Kidney (tissue), 14 donors: ENCODE measurements around the gene ADORA2A. TPM values are rescaled to one million over a fixed set of nuclear protein-coding genes. Genes with fewer than 3 reads are reported as not detected.

Experiments
- DNase-seq, 5 donors: peaks; one replicate each; pipeline ENCODE4 v3.0.0-alpha.2; 2013 to 2020
- FAIRE-seq: peaks from 2 replicates; lab custom pipeline; 2012; peaks lifted over from hg19 to GRCh38; lab: Jason Lieb, UNC
- H3K27ac ChIP-seq, 2 donors: one replicate each; pipeline ENCODE4 v1.7.0; 2013; ENCODE audit warnings: low read depth in 2 of 2, low read length in 2 of 2, inconsistent platforms in 1 of 2
- H3K27me3 ChIP-seq: one replicate; pipeline ENCODE4 v1.7.1; 2013; ENCODE audit warnings: low read length, inconsistent platforms; ENCODE audit not compliant: control insufficient read depth, insufficient read depth
- H3K36me3 ChIP-seq, 3 donors: one replicate each; pipeline versions ENCODE4 v1.7.0 to v1.7.1; 2013; ENCODE audit warnings: low read length in 3 of 3, control low read depth in 1 of 3, inconsistent platforms in 1 of 3; ENCODE audit not compliant: insufficient read depth in 3 of 3, control insufficient read depth in 2 of 3
- H3K4me1 ChIP-seq, 3 donors: one replicate each; pipeline versions ENCODE4 v1.7.0 to v1.7.1; 2013; ENCODE audit warnings: low read length in 3 of 3, inconsistent platforms in 1 of 3, low read depth in 1 of 3; ENCODE audit not compliant: control insufficient read depth in 2 of 3, insufficient read depth in 2 of 3
- H3K4me3 ChIP-seq, 3 donors: one replicate each; pipeline versions ENCODE4 v1.7.0 to v1.8.1; 2013; ENCODE audit warnings: low read length in 3 of 3, control low read depth in 1 of 3, inconsistent platforms in 1 of 3
- H3K9ac ChIP-seq, 3 donors: one replicate each; pipeline versions ENCODE4 v1.7.0 to v1.7.1; 2013; ENCODE audit warnings: low read length in 3 of 3, control low read depth in 1 of 3, inconsistent platforms in 1 of 3
- H3K9me3 ChIP-seq, 3 donors: one replicate each; pipeline versions ENCODE4 v1.7.0 to v1.7.1; 2013; ENCODE audit warnings: low read length in 3 of 3, control low read depth in 1 of 3, inconsistent platforms in 1 of 3; ENCODE audit not compliant: control insufficient read depth in 2 of 3, insufficient read depth in 1 of 3
- intact Hi-C: fragments of 100-400 bp; cut with DNase I; formaldehyde crosslinking; loops from one replicate; pipeline ENCODE4 v1.11.1; 2022
- polyA plus RNA-seq: library from polyadenylated mRNA; stranded (reverse); fragments of 350-450 nt; fragmentation: Illumina TruSeq; extraction: RNeasy Lipid Tissue Mini Kit (QIAGEN cat#74804); gene quantifications from one replicate; pipeline ENCODE4 v1.2.3, GENCODE V29; 2014; ENCODE audit warnings: low read depth, low replicate concordance; ENCODE audit not compliant: insufficient read depth
- total RNA-seq: library from RNA; stranded (reverse); fragmentation: NEBNext Ultra II Directional; extraction: Animal tissue kit (Norgen Biotek cat#: 25700); gene quantifications from one replicate; pipeline ENCODE4 v1.2.1, GENCODE V29; 2021
- TF ChIP-seq, protein P1 (sequence below): IDR thresholded peaks from 3 replicates; pipeline ENCODE4 v1.5.1; 2012; ENCODE audit warnings: mild to moderate bottlenecking, moderate library complexity, borderline replicate concordance; ENCODE audit not compliant: insufficient read depth; ENCODE audit errors: extremely low read depth
- donor health status: control.
- donor health status: control.
- donor health status: control.
- donor health status: control.
- donor health status: control.
- donor health status: DM: yes; HTN: yes; CAD: no.
- donor health status: Normal renal cell carcinoma (clear cell type).

ADORA2A gene
- total and polyA plus RNA-seq, 2 donors from 2014 or later = 6.1 to 6.9 TPM

DNA sequence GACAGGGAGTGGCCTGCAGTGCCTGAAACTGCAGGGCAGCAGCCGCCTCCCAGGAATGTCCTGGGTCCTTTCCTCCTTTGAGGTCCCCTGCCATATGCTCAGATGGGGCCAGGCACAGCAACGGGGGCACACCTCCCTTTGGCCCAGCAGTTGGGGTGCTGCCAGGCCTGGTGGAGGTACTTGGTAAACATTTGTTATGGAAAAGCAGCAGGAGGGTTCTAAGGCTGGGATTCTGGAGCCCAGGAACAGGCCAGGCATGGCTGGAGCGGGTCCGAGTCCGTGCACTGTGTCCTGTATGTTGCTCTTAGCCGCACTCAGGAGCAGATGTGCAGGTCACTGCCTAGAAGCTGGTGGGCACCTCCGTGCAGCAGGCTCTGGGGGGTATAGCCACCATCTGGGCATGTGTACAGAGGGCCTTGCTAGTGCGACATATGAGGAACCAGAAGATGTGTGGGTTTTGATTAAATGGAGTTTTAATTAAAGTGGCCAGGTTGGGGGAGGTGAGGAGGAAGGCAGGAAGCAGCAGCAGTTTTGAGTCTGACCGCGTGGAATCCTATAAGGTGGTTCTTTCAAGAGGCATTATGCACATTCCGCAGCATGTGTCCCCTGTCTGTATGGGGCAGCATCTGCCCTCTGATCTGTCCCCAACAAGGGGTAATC, 1.5 kb downstream of the ADORA2A start:
- Histone ChIP-seq H3K27ac (no peak overlapping the region), H3K9ac (no peak overlapping the region), H3K9me3 (no peaks in the 10 kb centered on the region), H3K36me3 (no peaks in the 10 kb centered on the region), H3K27me3 (peaks cover 3% of the 10 kb centered on the region), H3K4me3 (no peak overlapping the region), H3K4me1 (peaks cover 0 to 35% (median 21%) of the 10 kb centered on the region in 3 donors)
- FAIRE-seq = no peak
- DNase-seq = peak in 1 of 5 donors; percentile 68
- TF ChIP-seq, protein P1, sequence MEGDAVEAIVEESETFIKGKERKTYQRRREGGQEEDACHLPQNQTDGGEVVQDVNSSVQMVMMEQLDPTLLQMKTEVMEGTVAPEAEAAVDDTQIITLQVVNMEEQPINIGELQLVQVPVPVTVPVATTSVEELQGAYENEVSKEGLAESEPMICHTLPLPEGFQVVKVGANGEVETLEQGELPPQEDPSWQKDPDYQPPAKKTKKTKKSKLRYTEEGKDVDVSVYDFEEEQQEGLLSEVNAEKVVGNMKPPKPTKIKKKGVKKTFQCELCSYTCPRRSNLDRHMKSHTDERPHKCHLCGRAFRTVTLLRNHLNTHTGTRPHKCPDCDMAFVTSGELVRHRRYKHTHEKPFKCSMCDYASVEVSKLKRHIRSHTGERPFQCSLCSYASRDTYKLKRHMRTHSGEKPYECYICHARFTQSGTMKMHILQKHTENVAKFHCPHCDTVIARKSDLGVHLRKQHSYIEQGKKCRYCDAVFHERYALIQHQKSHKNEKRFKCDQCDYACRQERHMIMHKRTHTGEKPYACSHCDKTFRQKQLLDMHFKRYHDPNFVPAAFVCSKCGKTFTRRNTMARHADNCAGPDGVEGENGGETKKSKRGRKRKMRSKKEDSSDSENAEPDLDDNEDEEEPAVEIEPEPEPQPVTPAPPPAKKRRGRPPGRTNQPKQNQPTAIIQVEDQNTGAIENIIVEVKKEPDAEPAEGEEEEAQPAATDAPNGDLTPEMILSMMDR = no peak
- intact Hi-C loops = loop anchor here (10.0 kb wide), 1 partner anchor 76 kb away; no protein-coding TSS in a partner anchor

DNA sequence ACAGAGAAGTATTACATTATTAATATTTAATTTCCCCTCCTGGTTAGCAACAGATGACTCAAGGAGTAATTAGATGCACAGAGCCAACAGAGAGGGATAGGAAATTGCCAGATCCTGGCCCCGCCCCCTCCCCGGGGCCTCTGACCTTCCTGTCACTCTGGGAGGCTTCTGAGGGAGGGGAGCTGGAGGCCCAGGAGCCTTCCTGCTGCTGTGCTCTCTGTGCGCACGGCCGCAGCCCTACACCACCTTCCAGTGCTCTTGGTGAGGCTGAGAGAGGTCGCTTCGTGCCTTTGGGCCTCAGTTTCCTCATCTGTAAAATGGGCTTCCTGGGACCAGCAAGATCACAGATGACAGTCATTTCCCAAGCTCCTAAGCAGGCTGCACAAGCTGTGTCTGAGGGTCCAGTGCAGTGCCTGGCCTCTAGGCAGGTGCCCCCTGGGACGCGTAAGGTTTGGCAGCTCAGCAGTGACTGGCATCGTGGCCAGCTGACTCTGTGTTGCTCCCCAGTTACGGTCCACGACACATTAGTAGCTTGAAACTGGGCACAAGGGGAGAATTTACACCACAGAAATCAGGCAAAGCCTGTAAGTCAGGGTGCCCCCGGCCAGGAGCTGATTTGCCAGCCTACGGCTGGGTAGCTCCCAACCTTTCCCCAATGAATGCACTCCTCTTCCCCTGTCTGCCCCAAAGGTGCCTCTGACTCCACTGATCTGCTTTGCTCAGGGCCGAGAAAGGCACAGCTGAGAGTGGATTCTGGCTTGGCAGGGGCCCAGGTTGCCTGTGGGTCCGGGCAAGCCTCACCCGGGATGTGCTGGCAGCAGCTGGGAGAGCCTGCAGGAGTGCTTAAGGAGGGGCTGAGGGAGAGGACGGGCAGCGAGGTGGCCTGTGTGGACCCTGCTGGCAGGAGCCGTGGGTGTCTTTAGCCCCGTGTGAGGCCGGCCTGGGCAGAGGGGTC, 2.3 kb downstream of the ADORA2A start:
- no peak overlapping the region for H3K27ac ChIP-seq
- TF ChIP-seq, protein P1 = no peak
- intact Hi-C loops = loop anchor here (10.0 kb wide), 1 partner anchor 75 kb away; no protein-coding TSS in a partner anchor

DNA sequence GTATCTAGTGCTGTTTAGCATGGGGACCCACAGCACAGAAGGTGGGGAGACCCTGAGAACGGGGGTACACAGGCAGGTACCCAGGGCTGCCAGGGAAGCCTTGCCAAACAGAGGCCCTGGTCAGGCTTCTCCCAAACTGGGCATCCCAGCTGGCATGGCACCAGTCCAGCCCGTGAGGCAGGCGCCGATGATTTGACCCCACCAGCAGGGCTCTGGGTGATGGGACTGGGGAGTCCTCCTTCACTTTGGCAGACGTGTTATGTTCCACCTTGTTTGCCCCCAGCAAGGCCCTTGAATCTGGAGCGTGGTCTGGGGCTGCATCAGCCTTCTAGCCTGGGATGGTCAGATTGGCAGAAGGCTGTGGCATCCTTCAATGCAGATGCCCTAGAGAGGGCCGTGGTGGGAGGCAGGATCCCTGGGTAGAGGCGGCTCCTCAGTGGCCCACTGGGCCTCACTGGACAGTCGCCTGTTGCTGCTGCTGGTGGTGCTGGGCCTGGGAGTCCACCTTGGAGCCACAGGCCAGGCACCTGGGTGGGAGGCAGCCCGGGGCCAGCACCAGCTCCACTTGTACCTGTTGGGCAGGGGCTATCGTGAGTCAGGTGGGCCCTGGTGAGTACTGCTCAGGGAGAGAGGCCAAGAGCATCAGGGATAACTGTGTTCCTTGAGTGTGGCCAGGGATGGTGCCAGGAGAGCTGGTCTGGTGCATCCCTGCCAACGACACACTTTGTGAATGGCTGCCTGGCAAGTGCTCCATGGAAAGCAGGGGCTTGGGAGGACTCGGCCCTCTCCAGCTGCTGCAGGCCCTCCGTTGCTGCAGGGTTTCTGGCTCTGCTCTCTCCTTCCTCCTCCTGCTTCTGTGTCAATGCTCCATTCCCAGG, 3.3 kb downstream of the ADORA2A start:
- Histone ChIP-seq H3K9me3 (no peaks in the 10 kb centered on the region), H3K4me1 (peaks cover 0 to 49% (median 26%) of the 10 kb centered on the region in 3 donors), H3K27me3 (no peaks in the 10 kb centered on the region), H3K36me3 (no peaks in the 10 kb centered on the region), H3K9ac (no peak overlapping the region), H3K4me3 (no peak overlapping the region), H3K27ac (no peak overlapping the region)
- intact Hi-C loops = no loop called here
- peak in 1 of 5 donors; percentile 74 for DNase-seq
- TF ChIP-seq, protein P1 = no peak
- no peak for FAIRE-seq

More for the DNA sequence above, 2.3 kb downstream of the ADORA2A start:
- H3K4me1 ChIP-seq = peaks cover 0 to 42% (median 26%) of the 10 kb centered on the region in 3 donors
- H3K9me3 ChIP-seq = no peaks in the 10 kb centered on the region
- no peak overlapping the region for H3K4me3 ChIP-seq
- no peaks in the 10 kb centered on the region for H3K36me3 ChIP-seq
- FAIRE-seq (no peak), DNase-seq (peak in 2 of 5 donors; percentile 59 to 78)
- H3K9ac ChIP-seq = no peak overlapping the region
- H3K27me3 ChIP-seq = peaks cover 2% of the 10 kb centered on the region
